Measurements from ENCODE around the gene OR51E2.
"Not testable (repeated sequence)": the region's sequence is repeated elsewhere in the genome, so short reads cannot be mapped to it uniquely, and the experiment has no call there.

The OR51E2 gene

GRCh38 chr11:4697585-4697984, at the start of gene OR51E2:
OR51E2 (minus strand) TSS chr11:4697853; CDS start chr11:4682711, 15,142 bp downstream.
- DNase-seq, result no peak

- no peak for DNase-seq
These were observed 43.1 kb upstream of the OR51E2 start for GRCh38 chr11:4740735-4741134.

GRCh38 chr11:4727171-4727570, 29.5 kb upstream of the OR51E2 start:
- DNase-seq, result no peak

- not testable (repeated sequence) for DNase-seq
These were observed 25.2 kb upstream of the OR51E2 start for GRCh38 chr11:4722616-4723534.

- no peak for DNase-seq
These were observed 16.6 kb upstream of the OR51E2 start for GRCh38 chr11:4714300-4714699.

DNA sequence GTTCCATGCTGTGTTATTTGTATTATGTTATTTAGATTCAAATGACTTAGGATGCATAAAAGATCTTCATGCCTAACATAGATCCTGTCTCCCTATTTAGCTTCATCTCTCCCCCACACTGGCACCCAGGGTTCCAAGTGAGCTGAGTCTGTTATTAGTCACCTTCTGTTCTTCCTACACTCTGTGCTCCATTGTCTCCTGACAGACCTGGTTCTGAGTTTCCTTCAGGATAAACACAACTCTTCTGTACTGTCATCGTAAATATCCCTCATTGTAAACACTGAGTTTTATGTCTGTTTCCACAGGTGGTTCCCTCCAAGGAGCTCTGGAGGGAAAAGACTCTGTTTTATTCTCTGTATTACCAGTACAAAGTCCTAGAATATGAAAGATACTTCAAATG, 15.6 kb upstream of the OR51E2 start:
- no peak for DNase-seq

DNA sequence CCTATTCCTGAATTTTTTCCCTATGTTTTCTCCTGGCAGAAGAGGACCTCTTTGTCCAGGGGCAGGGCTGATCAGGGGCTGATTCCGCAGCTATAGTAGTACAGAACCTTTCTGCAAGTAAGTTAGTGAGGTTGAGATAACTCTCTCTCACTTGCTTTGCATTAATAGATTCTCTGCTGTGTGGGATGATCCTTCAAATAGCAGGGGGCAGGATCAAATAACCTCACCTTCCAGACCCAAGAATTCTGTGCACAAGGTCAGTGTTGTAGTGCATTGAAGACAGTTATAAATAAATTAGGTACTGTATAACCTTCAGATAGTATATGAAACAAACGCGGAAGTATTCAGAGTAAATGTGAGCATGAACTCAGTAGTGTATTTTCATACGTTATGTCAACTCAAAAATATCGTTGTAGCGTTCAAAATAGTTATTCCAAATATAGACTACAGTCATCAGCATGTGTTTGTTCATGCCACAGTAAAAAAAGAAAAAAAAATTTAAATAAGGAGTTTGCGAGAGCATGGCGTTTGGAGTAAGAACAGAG, 7.2 kb upstream of the OR51E2 start:
- DNase-seq, result no peak

DNA sequence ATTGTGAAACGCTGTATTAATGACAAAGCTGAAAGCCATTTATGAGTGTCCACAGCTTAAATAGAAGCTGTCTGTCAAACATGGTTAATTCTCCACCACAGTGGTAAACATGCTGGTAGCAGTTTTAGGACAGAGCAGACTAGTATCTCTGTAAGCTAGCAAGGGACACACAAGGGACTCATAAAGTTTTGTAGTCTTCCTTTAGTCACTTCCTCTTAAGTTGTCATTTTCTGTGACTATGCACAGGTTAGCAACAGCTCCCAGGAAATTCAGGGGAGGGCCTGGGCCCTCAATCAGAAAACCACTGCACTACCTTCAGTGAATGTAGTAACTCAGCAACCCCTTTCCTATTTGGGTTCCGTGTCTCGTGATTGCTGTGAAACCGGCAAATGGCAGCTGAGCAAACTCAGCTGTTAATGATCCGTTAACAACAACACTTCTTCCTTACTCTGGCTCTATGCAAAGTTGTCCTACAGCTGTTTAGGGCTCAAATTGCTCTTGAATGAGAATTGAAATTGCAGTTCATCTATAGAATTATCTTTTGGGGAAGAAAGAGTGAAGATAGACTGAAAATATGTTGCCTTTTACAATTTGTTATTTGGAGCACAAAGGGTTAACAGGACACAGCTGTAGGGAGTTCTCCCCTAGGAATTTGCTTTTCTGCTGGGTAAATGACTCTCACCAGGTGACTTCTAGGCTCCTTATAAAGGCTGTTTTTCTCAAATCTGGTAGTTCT, 6.6 kb upstream of the OR51E2 start, which contains the start of gene MMP26:
TSS of gene MMP26 (plus strand) at position 731 of the 736 bp plus-strand sequence.
- peak; percentile 84 for DNase-seq

GRCh38 chr11:4700436-4700820, 2.8 kb upstream of the OR51E2 start:
- no peak for DNase-seq

GRCh38 chr11:4699697-4700435, 2.2 kb upstream of the OR51E2 start:
- no peak for DNase-seq

GRCh38 chr11:4695442-4695841, 2.2 kb downstream of the OR51E2 start:
- no peak for DNase-seq

- no peak for DNase-seq
These were observed 12.9 kb downstream of the OR51E2 start for GRCh38 chr11:4684631-4685285.

DNA sequence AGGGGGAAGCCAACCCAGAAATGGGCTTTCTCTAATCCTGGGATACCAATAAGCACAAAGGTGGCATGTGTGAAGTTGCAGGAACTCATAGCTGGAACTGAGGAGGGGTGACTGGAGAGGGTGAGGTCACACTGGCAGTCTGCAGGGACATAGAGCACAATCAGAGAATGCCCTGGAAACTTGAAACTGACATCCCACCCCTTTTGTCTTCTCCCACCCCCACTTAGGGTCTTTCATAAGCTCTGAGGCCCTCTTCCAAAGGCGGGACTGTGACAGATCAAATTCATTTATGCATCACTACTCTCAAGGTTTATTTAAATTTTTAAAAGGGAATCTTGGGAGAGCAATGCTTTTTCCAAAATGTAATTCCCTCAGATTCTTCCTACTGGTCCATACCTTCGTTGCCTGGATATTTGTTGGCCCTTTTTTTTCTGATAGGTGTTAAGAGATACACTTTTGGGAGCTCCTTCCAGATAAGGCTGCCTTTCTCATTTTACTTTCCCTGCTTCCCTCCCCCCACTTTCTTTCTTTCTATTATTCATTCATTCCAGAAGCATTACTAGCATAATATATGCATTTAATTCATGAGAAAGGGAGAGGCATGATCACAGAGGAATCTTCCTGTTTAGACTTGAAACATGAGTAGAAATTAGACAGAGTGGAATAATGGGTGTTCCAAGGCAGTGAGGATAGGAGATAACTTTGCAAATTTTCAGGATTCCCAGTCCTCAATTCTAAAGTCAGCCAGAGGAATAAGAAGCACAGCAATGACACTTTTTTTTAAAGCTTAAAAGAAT, 14.8 kb downstream of the OR51E2 start:
- DNase-seq, result no peak

DNA sequence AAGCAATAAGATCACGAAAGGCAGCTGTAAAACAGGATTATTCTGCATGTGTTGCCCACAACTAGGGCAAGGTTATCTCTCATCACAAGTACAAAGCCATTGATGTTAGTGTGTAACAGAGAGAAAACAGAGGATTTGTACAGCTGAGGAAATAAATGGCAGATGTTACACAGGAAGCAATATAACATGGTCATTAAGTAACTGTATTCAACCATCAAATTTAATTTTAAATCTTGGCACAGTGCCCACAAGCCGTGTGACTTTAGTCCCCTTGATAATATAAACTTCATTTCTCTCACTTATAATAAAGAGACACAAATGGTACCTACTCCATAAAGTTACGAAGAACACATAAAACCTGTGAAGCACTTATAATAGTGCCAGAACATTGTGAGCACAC, 17.3 kb downstream of the OR51E2 start:
- peak; percentile 63 for DNase-seq

- DNase-seq, result peak; percentile 54
These were observed 19.7 kb downstream of the OR51E2 start for GRCh38 chr11:4677948-4678347.

DNA sequence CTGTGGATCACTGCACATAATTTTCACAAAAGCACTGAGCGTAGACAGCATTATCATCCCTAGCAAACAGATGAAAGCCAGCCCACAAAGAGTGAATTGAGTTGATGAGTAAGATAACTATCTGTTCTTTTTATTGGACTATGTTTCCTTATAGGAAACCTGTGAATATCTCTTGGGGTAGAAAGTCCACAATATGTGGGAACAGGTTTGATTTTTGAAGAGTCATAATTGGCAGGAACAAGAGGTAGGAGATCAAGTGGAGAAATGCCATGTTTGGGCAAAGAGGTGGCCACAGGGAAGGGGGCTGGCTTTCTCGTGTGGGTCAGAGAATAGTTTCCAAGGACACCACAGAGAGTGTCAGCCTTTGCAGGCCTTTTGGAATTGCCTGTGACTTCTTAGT, 23.9 kb downstream of the OR51E2 start:
- no peak for DNase-seq

DNA sequence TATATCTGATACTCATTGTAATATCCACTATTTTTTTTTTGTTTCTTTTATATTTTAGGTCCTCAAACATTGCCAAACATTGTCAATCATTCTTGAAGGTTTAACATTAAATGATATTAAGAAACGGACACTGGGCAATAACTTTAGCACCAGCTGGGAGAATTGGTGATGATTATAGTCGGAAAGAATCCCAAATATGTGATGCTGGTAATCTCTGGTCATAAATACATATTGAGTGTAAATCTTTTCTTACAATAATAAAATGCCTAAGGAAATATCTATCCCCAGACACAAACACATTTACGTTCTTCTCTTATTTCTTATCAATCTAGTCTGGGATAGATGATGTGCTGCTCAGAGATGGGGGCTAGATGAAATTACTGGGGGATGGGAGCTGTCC, 25.2 kb downstream of the OR51E2 start:
- no peak for DNase-seq

- DNase-seq, result peak; percentile 76
These were observed 25.9 kb downstream of the OR51E2 start for GRCh38 chr11:4671741-4672140.

DNA sequence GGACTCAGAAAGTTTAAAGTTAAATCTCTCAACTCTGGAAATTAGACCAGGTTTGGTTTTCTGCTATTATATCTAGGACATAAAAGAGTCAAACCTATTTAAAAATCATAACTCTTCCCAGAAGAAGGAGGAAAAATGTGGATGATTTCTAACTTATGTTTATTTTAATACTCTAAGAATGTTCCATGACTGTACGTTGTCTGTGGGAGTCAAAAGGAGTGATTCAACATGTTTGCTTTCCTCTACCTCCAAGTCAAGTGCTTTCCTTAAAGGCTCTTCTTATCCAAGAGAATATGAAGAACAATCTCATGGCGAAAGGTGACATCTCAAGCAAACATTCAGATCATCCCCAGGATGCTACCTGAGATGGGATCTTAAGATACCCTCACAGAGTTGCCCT, 32.2 kb downstream of the OR51E2 start:
- DNase-seq, result no peak

- no peak for DNase-seq
These were observed 32.9 kb downstream of the OR51E2 start for GRCh38 chr11:4664786-4665185.

- no peak for DNase-seq
These were observed 33.5 kb downstream of the OR51E2 start for GRCh38 chr11:4664183-4664582.

DNA sequence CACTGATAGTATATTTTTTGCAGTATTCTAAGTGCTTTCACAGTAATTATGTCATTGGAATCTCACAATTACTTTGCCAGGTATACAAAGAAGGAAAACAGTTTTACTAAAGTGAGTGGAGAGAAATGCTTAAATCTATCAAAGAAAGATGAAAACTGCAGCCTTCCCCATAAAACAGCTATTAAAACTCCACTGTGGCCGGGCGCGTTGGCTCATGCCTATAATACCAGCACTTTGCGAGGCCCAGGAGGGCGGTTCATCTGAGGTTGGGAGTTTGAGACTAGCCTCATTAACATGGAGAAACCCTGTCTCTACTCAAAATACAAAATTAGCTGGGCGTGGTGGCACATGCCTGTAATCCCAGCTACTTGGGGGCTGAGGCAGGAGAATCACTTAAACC, 34.8 kb downstream of the OR51E2 start:
- DNase-seq, result peak; percentile 33
